ENCODE measurements around the gene GPR161.
"Not testable (repeated sequence)": the region's sequence is repeated elsewhere in the genome, so short reads cannot be mapped to it uniquely, and the experiment has no call there.

The GPR161 gene, protein sequence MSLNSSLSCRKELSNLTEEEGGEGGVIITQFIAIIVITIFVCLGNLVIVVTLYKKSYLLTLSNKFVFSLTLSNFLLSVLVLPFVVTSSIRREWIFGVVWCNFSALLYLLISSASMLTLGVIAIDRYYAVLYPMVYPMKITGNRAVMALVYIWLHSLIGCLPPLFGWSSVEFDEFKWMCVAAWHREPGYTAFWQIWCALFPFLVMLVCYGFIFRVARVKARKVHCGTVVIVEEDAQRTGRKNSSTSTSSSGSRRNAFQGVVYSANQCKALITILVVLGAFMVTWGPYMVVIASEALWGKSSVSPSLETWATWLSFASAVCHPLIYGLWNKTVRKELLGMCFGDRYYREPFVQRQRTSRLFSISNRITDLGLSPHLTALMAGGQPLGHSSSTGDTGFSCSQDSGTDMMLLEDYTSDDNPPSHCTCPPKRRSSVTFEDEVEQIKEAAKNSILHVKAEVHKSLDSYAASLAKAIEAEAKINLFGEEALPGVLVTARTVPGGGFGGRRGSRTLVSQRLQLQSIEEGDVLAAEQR

DNA sequence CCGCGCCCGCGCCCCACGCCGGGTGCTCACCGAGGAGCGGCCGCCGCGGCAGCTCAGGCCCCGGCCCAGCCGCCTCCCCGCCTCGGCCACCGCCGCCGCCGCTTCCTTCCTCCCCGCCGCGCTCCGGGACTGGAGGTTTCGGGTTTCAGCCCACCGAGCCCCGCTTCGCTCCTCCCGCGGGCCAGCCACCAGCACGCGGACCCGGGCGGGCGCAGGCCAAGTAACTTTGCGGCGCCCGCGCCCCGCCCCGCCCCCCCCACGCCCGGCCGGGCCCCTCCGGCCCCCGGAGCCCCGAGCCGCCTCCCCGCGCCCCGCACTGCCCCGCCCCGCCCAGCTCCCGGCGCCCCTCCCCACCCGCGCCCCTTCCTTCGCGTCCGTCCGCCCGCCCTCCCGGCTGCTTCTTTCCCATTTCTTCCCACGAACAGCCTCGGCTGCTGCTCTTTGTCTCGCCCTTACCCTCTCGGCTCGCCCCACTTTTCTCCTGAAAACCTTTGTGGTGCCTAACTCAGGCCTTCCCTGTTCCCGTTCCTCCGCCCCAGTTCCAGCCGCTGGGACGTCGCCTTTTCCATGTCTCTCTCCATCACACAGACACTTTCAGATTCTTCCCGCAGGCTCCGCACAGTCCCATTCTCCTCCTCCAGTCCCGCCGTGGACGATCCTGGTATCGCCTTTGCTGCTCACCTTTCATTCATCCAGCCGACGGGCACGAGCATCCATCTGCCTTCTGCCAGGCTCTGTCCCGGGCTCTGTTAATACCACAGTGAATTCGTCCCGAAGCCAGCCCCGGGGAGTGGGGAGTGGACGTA, at the start of gene GPR161:
Gene GPR161 (minus strand): TSS at position 222 of the 806 bp plus-strand sequence. CDS start 32,080 bp downstream, outside the sequence.
- TF ChIP-seq POLR2A (IDR thresholded peaks at IDR 0.05; ENCODE audit: extremely low read depth, insufficient read length): no peak
- TF ChIP-seq, protein P1, sequence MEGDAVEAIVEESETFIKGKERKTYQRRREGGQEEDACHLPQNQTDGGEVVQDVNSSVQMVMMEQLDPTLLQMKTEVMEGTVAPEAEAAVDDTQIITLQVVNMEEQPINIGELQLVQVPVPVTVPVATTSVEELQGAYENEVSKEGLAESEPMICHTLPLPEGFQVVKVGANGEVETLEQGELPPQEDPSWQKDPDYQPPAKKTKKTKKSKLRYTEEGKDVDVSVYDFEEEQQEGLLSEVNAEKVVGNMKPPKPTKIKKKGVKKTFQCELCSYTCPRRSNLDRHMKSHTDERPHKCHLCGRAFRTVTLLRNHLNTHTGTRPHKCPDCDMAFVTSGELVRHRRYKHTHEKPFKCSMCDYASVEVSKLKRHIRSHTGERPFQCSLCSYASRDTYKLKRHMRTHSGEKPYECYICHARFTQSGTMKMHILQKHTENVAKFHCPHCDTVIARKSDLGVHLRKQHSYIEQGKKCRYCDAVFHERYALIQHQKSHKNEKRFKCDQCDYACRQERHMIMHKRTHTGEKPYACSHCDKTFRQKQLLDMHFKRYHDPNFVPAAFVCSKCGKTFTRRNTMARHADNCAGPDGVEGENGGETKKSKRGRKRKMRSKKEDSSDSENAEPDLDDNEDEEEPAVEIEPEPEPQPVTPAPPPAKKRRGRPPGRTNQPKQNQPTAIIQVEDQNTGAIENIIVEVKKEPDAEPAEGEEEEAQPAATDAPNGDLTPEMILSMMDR (IDR thresholded peaks at IDR 0.05; ENCODE audit: low read depth, low read length): no peak
- TF ChIP-seq, protein P2, sequence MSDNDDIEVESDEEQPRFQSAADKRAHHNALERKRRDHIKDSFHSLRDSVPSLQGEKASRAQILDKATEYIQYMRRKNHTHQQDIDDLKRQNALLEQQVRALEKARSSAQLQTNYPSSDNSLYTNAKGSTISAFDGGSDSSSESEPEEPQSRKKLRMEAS (IDR thresholded peaks at IDR 0.05; ENCODE audit: low read depth, low read length): no peak
- TF ChIP-seq MYC (IDR thresholded peaks at IDR 0.05; ENCODE audit: low read depth, low read length): no peak
- DNase-seq (ENCODE audit: low read depth): peak; percentile 44
- H3K4me3 ChIP-seq (ENCODE audit: low read depth, low read length): peak within 1 kb of the TSS; percentile 40

DNA sequence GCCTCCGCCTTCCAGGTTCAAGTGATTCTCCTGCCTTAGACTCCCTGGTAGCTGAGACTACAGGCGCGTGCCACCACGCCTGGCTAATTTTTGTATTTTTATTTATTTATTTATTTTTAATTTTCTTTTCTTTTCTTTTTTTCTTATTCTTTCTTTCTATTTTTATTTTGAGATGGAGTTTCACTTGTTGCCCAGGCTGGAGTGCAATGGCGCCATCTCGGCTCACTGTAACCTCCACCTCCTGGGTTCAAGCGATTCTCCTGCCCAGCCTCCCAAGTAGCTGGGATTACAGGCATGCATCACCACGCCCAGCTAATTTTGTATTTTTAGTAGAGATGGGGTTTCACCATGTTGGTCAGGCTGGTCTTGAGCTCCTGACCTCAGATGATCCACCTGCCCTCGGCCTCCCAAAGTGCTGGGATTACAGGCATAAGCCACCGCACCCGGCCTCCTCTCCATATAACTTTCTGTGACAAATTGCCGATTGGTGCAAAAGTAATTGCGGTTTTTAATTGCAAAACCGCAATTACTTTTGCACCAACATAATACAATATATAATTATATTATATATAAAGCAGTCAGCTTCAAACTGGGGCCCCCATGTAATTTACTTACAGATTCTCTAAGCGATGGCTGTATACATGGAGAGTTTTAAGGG, 44.5 kb upstream of the GPR161 start:
- not testable (repeated sequence) for DNase-seq (ENCODE audit: low read depth); H3K4me3 ChIP-seq (ENCODE audit: low read depth, low read length)

DNA sequence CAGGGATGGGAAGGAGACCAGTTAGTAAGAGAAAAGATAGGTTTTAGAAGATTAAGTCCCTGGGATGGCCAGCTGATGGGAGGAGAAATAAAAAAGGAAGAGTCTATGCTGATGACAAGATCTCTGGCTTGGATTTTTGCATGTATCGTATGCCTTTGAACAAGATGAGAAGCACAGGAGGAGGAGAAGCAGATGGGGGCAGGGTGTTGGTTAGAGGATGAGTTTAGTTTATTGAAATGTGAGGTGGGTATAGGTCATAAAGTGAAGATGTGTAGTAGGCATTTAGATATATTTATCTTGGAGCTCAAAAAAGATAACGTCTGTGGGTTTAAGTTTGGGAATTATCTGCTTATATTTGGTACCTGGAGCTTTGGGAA, 43.4 kb upstream of the GPR161 start:
- H3K4me3 ChIP-seq (ENCODE audit: low read depth, low read length): peak overlapping the region; percentile 93
- DNase-seq (ENCODE audit: low read depth): peak; percentile 11
- TF ChIP-seq POLR2A (IDR thresholded peaks at IDR 0.05; ENCODE audit: extremely low read depth, insufficient read length) (no peak), MYC (IDR thresholded peaks at IDR 0.05; ENCODE audit: low read depth, low read length) (no peak)
- TF ChIP-seq, protein P2 (IDR thresholded peaks at IDR 0.05; ENCODE audit: low read depth, low read length): no peak
- TF ChIP-seq, protein P1 (IDR thresholded peaks at IDR 0.05; ENCODE audit: low read depth, low read length): no peak

DNA sequence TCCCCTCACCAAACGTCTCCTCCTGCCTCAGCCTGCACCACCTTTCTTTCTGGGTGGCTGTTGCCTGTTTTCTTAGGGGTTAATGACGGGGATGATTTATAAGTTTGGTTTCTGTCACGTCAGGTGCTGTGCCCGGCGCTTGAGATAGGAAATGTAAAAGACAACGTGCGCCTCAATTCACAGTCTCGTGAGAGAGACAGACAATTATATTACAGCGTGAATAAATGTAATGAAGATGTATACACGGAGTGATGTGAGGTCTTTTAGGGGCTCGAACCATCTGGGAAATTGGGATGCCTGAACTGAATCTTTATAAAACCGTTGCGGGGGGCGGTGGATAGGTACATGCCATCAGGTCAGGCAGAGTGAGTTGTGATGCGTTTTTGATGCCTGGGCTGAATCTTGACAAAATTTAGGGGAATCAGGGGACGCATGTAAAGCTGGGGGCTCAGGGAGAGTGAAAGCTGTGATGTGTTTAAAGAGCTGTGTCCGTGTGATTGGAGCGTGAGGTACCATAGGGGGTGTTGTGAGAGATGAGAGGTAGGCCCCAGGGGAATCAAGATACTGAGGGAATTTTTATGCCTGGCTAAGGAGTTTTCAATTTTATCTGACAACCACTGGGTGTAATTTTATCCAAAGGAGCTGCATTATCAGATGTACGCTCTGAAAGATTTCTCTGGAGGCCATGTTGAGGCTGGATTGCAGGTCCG, 42.9 kb upstream of the GPR161 start:
- peak; percentile 20 for DNase-seq (ENCODE audit: low read depth)
- peak overlapping the region; percentile 93 for H3K4me3 ChIP-seq (ENCODE audit: low read depth, low read length)
- TF ChIP-seq, protein P1 (IDR thresholded peaks at IDR 0.05; ENCODE audit: low read depth, low read length): no peak
- no peak for TF ChIP-seq POLR2A (IDR thresholded peaks at IDR 0.05; ENCODE audit: extremely low read depth, insufficient read length)
- TF ChIP-seq MYC (IDR thresholded peaks at IDR 0.05; ENCODE audit: low read depth, low read length): no peak
- TF ChIP-seq, protein P2 (IDR thresholded peaks at IDR 0.05; ENCODE audit: low read depth, low read length): no peak

DNA sequence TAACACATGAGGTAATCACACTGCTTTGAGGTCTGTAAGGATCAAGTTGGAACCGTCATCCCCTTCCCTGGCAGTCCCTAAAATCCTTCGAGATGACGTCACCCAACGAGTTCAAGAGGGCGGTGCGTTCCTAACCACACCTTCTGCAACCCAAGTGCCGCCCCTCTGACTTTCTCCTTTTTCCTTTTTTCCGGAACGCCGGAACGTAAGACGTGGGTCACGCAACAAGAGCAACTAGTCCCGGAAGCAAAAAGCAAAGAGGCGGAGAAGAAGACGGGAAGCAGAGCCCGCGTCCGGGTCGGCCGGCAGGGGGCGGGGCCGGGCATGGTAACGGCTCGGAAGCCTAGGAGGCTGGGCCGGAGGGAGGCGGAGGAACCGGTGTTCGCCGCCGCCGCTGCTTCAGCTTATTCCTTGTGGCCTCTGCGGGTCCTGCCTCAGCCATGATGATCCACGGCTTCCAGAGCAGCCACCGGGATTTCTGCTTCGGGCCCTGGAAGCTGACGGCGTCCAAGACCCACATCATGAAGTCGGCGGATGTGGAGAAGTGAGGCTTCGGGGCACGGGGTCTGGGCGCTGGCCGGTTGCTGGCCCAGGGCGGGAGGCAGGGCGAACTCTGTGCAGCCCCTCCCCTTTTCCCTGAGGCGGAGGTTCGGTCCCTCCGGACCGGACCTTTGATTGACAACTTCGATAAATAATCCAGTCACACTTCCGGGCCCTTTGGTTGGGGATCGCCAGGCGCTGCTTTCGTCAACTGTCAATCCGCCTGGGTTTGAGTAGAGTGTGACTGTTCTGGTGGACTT, 42.1 kb upstream of the GPR161 start, which contains the start of gene TIPRL:
Gene TIPRL (plus strand): TSS at position 325 of the 800 bp plus-strand sequence. CDS start 116 bp downstream, at position 441.
- H3K4me3 ChIP-seq (ENCODE audit: low read depth, low read length): peak within 1 kb of the TSS; percentile 93
- TF ChIP-seq, protein P1 (IDR thresholded peaks at IDR 0.05; ENCODE audit: low read depth, low read length): peak; percentile 19
- no peak for TF ChIP-seq MYC (IDR thresholded peaks at IDR 0.05; ENCODE audit: low read depth, low read length)
- TF ChIP-seq, protein P2 (IDR thresholded peaks at IDR 0.05; ENCODE audit: low read depth, low read length): no peak; the same call in 1 of the 2 replicates
- TF ChIP-seq POLR2A (IDR thresholded peaks at IDR 0.05; ENCODE audit: extremely low read depth, insufficient read length): peak; percentile 57
- peak; percentile 96 for DNase-seq (ENCODE audit: low read depth)

Measured in NB4 (cell line).